Cardiac fibroblast (primary cell): ENCODE data around the gene TFE3.

Source experiments
- DNase-seq, 2 donors: peaks; one replicate each; pipeline versions ENCODE4 v3.0.0 to v3.0.0-alpha.2; 2010; ENCODE audit warnings: low read depth in 2 of 2
- H3K4me3 ChIP-seq, 2 donors: replicated peaks in 1 of 2; 1 replicate in 1 of 2; 2 replicates in 1 of 2; pipeline ENCODE4 v1.5.1; 2011; ENCODE audit warnings: low read depth in 2 of 2, low read length in 2 of 2, mild to moderate bottlenecking in 2 of 2, moderate library complexity in 1 of 2
- CTCF ChIP-seq: IDR thresholded peaks from one replicate; pipeline ENCODE4 v1.5.1; 2011; ENCODE audit warnings: low read depth, mild to moderate bottlenecking, low read length, inconsistent platforms

The TFE3 gene

GRCh38 chrX:49002091-49002935 lies 40.8 kb downstream of the TFE3 start, which contains the start of gene GRIPAP1:
Gene GRIPAP1, minus strand, starts transcription at chrX:49002264. Its CDS starts 35 bp downstream, at chrX:49002229.
- peak within 1 kb of the TSS; percentile 72 to 80 for H3K4me3 ChIP-seq
- no peak for TF ChIP-seq CTCF
- DNase-seq = peak; percentile 91 to 97

- TF ChIP-seq CTCF = no peak
- DNase-seq = peak; percentile 46 to 48
- H3K4me3 ChIP-seq = peak overlapping the region; percentile 72 to 80
Observed at GRCh38 chrX:49001521-49002090, 41.6 kb downstream of the TFE3 start.

GRCh38 chrX:49000636-49001035 lies 42.5 kb downstream of the TFE3 start:
- DNase-seq = no peak
- H3K4me3 ChIP-seq = no peak overlapping the region
- no peak for TF ChIP-seq CTCF

DNA sequence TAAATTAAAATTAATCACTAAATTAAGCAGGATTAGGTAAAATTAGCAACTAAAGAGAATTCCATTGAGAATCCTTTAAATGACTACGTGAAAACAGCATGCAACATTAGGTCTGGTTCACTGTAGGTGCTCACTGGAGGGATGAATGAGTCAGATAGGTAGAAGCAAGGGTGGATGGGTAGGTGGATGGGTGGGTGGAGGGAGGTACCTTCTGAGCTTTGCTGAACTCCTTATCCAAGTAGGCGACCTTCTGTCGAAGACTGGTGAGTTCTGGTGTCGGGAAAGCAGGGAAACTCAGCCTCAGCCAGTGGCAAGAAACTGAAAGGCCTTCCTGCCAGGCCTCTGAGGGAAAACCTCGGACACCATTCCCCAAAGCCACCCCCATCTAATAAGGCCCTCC lies 44.1 kb downstream of the TFE3 start:
- TF ChIP-seq CTCF = no peak
- H3K4me3 ChIP-seq = no peak overlapping the region
- DNase-seq = no peak

DNA sequence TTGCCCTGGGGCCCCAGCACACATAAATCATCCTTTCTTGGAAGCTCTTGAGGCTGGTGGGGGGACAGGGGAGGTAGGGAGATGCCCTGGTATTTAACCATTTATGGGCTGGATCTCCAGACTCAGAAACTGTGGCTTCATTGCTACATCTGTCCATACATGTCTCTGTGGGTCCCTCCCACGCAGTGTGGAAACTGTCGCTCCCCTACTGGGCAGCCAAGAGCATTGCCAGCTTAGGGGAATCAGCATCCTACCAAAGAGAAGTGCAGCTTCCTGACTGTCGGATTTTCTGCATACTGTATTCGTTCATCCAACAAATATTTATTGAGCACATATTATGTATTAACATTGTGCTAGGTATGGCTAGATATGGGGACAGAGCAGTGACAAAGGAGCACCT lies 44.8 kb downstream of the TFE3 start:
- DNase-seq = peak in 1 of 2 donors; percentile 0
- TF ChIP-seq CTCF = no peak
- H3K4me3 ChIP-seq = no peak overlapping the region

- no peak for DNase-seq
- TF ChIP-seq CTCF = no peak
- no peak overlapping the region for H3K4me3 ChIP-seq
Observed at GRCh38 chrX:48997865-48998264, 45.3 kb downstream of the TFE3 start.
